ENCODE measurements around the gene TMEM181. TPM values are rescaled to one million over a fixed set of nuclear protein-coding genes. Genes with fewer than 3 reads are reported as not detected.

TMEM181 gene
- total RNA-seq, 4 donors from 2014 or later, result 21.6 to 31.6 (median 26.0) TPM

GRCh38 chr6:158571826-158572652 lies 12.1 kb downstream of the TMEM181 start:
- Histone ChIP-seq H3K27ac (replicated peaks in 1 of 4) (no peak overlapping the region), H3K27me3 (no peaks in the 10 kb centered on the region), H3K4me3 (no peak overlapping the region), H3K4me1 (peaks cover 0 to 7% (median 3%) of the 10 kb centered on the region in 4 donors), H3K9me3 (no peaks in the 10 kb centered on the region), H3K36me3 (peaks cover 0 to 15% (median 8%) of the 10 kb centered on the region in 4 donors)
- no peak for DNase-seq (ENCODE audit: extremely low spot score)
- 83% methylated on average over 2 of the region's 26 CpGs for WGBS
- intact Hi-C loops (cut with DNase I), result no loop called here
- no peak for TF ChIP-seq CTCF (IDR thresholded peaks at IDR 0.05)
- no peak for TF ChIP-seq EP300 (IDR thresholded peaks at IDR 0.05)
- TF ChIP-seq POLR2AphosphoS5 (IDR thresholded peaks at IDR 0.05), result no peak
- TF ChIP-seq POLR2A (IDR thresholded peaks at IDR 0.05; ENCODE audit: low read depth), result no peak

DNA sequence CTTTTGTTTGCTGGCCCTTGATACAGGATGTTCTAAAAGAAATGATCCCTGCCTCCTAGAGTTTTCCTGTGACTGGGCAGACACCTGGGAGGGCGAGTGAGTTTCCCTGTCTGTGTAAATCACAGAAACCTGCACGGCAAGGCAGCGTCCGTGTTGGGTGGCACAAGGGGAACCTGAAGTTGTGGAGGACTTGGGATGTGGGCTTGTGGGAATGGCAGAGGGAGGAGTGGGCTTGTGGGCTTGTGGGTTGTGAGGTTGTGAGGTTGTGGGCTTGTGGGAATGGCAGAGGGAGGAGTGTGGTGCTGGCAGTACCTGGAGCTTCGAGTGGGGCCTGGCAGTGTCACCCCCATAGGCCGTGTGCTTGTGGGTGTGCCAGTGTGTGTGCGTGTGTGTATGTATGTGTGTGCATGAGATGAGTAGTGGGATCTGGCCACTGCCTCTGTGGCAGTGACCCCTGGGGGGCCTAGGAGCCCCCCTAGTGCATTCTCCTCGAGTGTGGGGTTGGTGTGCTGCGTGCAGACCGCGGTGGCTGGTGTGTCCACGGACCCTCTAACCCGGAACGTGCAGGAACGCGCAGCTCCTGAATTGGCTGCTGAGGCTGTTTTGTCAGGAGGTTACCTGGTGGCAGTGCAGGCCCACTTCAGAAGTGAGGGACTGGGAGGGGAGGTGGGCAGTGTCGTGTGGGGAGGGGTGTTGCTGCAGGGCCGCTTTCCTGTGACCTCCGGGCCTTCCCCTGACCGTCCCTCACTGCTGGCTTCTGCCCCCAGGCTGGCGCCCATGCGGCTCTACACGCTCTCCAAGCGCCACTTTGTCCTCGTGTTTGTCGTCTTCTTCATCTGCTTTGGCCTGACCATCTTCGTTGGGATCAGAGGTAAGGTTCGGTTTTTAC lies 13.0 kb downstream of the TMEM181 start:
- Histone ChIP-seq H3K27me3 (no peaks in the 10 kb centered on the region), H3K4me3 (no peak overlapping the region), H3K36me3 (peaks cover 0 to 20% (median 8%) of the 10 kb centered on the region in 4 donors), H3K27ac (replicated peaks in 1 of 4) (no peak overlapping the region), H3K9me3 (no peaks in the 10 kb centered on the region), H3K4me1 (peaks cover 0 to 7% (median under 1%) of the 10 kb centered on the region in 4 donors)
- TF ChIP-seq POLR2AphosphoS5 (IDR thresholded peaks at IDR 0.05) (no peak), EP300 (IDR thresholded peaks at IDR 0.05) (no peak), POLR2A (IDR thresholded peaks at IDR 0.05; ENCODE audit: low read depth) (no peak), CTCF (IDR thresholded peaks at IDR 0.05) (no peak)
- 96% methylated on average over 19 of the region's 28 CpGs for WGBS
- intact Hi-C loops (cut with DNase I), result no loop called here
- no peak for DNase-seq (ENCODE audit: extremely low spot score)

DNA sequence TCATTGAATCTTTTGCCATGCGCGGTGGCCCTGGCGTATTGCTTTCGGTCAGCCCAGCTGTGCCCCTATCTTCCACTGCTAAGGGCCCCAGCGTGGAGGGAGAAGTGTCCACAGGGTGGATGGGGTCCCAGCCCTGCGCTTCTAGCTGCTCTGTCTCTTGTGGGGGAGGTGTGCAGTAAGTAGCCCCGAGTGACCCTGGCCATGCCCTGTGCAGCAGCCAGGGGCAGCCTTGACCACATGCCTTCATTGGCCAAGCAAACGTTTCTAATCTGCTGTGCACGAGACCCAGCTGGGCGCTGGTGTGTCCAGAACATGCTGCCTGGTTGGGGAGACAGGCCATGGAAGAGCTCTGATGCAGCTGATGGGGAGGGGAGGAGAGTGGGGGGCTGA lies 13.6 kb downstream of the TMEM181 start:
- WGBS, result 90% methylated on average over 10 of the region's 10 CpGs
- Histone ChIP-seq H3K4me3 (no peak overlapping the region), H3K27ac (replicated peaks in 1 of 4) (no peak overlapping the region), H3K9me3 (no peaks in the 10 kb centered on the region), H3K27me3 (no peaks in the 10 kb centered on the region), H3K4me1 (peaks cover 0 to 7% (median 0%) of the 10 kb centered on the region in 4 donors), H3K36me3 (peaks cover 0 to 20% (median 8%) of the 10 kb centered on the region in 4 donors)
- intact Hi-C loops (cut with DNase I), result no loop called here
- TF ChIP-seq POLR2AphosphoS5 (IDR thresholded peaks at IDR 0.05) (no peak), EP300 (IDR thresholded peaks at IDR 0.05) (no peak), POLR2A (IDR thresholded peaks at IDR 0.05; ENCODE audit: low read depth) (no peak), CTCF (IDR thresholded peaks at IDR 0.05) (no peak)
- no peak for DNase-seq (ENCODE audit: extremely low spot score)

DNA sequence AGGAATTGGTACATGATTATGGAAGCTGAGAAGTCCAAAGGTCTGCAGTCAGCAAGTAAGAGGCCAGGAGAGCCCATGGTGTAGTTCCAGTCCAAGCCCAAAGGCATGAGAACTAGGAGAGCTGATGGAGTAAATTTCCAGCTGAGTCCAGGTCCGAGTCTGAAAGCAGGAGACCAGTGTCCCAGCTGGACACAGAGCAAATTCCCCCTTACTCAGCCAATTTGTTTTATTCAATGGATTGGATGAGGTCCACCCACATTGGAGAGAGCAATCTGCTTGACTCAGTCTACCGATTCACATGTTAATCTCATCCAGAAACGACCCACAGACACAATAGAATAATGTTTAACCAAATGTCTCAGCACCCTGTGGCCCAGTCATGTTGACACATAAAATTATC lies 14.9 kb downstream of the TMEM181 start:
- Histone ChIP-seq H3K27me3 (no peaks in the 10 kb centered on the region), H3K36me3 (peaks cover 0 to 20% (median 8%) of the 10 kb centered on the region in 4 donors), H3K27ac (replicated peaks in 1 of 4) (no peak overlapping the region), H3K4me1 (peaks cover 0 to 7% (median 0%) of the 10 kb centered on the region in 4 donors), H3K4me3 (no peak overlapping the region), H3K9me3 (no peaks in the 10 kb centered on the region)
- intact Hi-C loops (cut with DNase I), result no loop called here
- WGBS, result 97% methylated on average over 3 of the region's 3 CpGs
- no peak for DNase-seq (ENCODE audit: extremely low spot score)
- TF ChIP-seq POLR2AphosphoS5 (IDR thresholded peaks at IDR 0.05), result no peak
- TF ChIP-seq CTCF (IDR thresholded peaks at IDR 0.05), result no peak
- TF ChIP-seq EP300 (IDR thresholded peaks at IDR 0.05), result no peak
- TF ChIP-seq POLR2A (IDR thresholded peaks at IDR 0.05; ENCODE audit: low read depth), result no peak

All from esophagus muscularis mucosa (tissue), 4 donors.